SK-MEL-5 (cell line): ENCODE results near the gene TCEAL4. TPM values are rescaled to one million over a fixed set of nuclear protein-coding genes. Genes with fewer than 3 reads are reported as not detected.

Source experiments
- DNase-seq: peaks from one replicate; pipeline ENCODE4 v3.0.0-alpha.2; 2016; ENCODE audit warnings: low read depth, low spot score
- in situ Hi-C: cut with HindIII; loops from 2 replicates; pipeline ENCODE4 v1.10.0; 2016; ENCODE audit warnings: low sequenced_read_pairs, high pct_unique_total_duplicates, low pct_unique_long_range_greater_than_20kb
- polyA plus RNA-seq, 2 experiments: library from polyadenylated mRNA; depleted of rRNA; stranded (reverse); fragments of >200 nt; gene quantifications; 2 replicates each; pipeline ENCODE4 v1.2.3, GENCODE V29; 2015
- total RNA-seq: library from RNA; depleted of rRNA; stranded (reverse); fragments of >200 nt; shearing (Covaris generic); gene quantifications from 2 replicates; pipeline ENCODE4 v1.2.3, GENCODE V29; 2014; rRNA removed

TCEAL4 gene
- 79.6 and 83.2 TPM in 2 replicates for total RNA-seq
- polyA plus RNA-seq (2015; cell fraction: cytosol; rRNA removed) = 92.1 and 102 TPM in 2 replicates
- 39.1 and 62.1 TPM in 2 replicates for polyA plus RNA-seq (2015; cell fraction: nucleus; rRNA removed)

DNA sequence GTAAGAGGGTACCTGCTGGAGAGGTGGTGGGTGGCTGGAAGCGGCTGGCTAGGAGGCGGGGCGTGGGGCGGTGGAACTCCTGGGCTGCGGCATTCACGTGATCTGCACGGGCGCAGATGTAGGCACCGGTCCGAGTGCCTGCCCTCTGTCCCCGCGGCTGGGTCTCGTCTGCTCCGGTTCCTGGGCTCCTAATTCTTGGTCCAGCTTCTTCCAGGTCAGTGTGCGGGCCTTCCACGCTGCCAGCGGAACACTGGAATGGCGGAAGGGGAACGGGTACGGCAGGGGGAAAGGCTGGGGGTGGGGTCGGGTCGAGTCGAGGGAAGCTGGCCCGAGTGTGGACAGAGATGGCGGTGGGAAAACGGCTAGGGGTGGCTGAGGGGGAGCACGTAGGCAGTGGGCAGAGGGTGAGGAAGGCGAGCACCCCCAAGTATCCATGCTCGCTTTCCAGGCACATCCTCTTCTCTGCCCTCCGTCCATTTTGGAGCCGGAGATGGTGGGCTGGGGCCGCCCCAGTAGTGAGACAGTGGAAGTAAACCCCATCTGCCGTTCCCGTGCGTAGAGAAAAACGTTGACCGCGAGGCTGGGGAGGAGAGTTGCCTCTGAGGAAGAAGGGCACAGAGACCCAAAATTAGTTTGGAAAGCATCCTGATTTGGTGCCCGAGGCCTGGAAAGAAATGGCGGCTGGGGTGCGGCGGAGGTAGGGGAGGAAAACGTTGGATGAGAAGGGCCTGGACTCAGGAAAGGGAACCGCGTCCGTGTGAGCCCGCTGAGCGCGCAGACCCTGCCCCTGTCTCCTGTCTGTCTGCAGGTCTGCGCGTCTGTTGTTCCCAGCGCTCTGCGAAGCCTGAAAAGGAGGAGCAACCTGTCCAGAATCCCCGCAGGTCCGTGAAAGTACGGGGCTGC lies at the start of gene TCEAL4:
TSS of gene TCEAL4 (plus strand) at position 105 of the 903 bp plus-strand sequence. CDS start 1,161 bp downstream, outside the sequence.
- peak; percentile 42 for DNase-seq
- in situ Hi-C loops = no loop called here

- in situ Hi-C loops = no loop called here
Observed at GRCh38 chrX:103536071-103536470, 49.2 kb upstream of the TCEAL4 start.

GRCh38 chrX:103536732-103537131 lies 48.6 kb upstream of the TCEAL4 start:
- in situ Hi-C loops = no loop called here

More at GRCh38 chrX:103536071-103536470, 49.2 kb upstream of the TCEAL4 start:
- DNase-seq = no peak

GRCh38 chrX:103537871-103538387 lies 47.4 kb upstream of the TCEAL4 start:
- in situ Hi-C loops = no loop called here
- DNase-seq = no peak

More at GRCh38 chrX:103536732-103537131, 48.6 kb upstream of the TCEAL4 start:
- peak; percentile 8 for DNase-seq

- in situ Hi-C loops = no loop called here
- DNase-seq = no peak
Observed at GRCh38 chrX:103538728-103539127, 46.6 kb upstream of the TCEAL4 start.

DNA sequence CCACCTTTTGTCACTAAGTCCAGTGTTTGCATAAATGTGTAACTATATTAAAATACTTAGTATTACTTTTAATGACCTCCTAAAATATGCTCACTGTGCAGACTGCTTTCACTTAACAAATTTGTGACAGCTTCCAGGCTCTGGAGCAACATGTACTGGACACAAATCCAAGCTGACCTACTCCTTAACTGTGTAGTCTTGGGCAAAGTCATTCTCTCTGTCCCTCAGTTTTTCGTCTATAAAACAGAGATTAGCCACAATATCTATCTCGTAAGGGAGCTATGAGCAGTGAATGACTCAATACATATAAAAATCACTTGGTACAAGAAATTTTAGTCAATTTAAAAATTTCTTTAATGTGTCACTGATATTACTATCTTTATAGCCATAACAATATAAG lies 45.6 kb upstream of the TCEAL4 start:
- DNase-seq = no peak
- in situ Hi-C loops = no loop called here

- DNase-seq = no peak
- in situ Hi-C loops = no loop called here
Observed at GRCh38 chrX:103540145-103540544, 45.2 kb upstream of the TCEAL4 start.

- DNase-seq = no peak
- in situ Hi-C loops = no loop called here
Observed at GRCh38 chrX:103549916-103550315, 35.4 kb upstream of the TCEAL4 start.

DNA sequence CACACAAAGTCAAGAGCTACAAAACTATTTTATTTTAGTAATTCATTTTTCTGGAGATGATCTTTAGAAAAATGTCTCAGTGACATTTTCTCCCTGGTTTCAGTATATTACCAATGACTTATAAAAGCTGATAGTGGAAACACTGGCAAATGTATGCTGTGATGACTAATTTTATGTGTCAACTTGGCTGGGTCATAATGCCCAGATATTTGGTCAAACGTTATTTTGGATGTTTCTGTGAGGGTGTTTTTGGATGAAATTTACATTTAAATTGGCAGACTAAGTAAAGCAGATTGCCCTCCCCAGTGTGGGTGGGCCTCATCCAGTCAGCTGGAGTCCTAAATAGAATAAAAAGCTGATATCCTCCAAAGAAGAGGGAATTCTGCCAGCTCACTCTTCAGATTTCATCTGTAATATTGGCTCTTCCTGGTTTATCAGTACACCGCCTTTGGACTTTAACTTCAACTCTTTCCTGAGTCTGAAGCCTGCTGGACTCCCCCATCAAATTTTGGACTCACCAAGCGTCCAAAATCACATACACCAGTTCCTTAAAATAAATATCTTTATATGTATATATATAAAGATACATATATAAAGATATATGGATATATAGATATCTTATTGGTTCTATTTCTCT lies 34.8 kb upstream of the TCEAL4 start:
- DNase-seq = no peak
- in situ Hi-C loops = no loop called here

- no peak for DNase-seq
- in situ Hi-C loops = no loop called here
Observed at GRCh38 chrX:103552236-103552635, 33.1 kb upstream of the TCEAL4 start.

- peak; percentile 22 for DNase-seq
- in situ Hi-C loops = no loop called here
Observed at GRCh38 chrX:103554687-103555424, 30.5 kb upstream of the TCEAL4 start.

DNA sequence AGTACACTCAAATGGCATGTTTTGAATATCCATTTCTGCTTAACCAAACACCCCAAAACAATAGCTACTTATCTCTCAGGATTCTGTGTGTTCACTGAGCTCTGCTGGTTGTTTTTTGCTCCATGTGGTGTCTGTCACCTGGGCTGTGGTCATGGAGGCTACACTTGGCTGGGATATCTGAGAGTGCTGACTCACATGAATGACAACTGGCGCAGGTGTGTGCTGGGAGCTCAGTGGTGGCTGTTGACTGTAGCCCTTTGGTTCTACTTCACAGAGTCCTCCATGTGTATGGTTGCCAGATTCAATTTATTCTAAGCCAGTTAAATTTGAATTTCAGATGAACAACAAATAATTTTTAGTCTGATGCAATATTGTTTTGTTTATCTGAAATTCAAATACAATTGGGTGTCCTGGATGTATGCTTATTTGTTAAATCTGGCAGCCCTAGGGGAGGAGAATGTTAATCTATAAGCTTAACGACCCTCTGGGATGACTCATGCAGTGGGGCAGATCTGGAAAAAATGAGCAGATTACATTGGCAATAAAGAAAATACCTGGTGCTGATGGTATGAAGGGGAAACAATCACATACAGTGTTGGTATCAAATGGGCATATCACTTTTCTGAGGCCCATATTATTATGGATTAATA lies 28.2 kb upstream of the TCEAL4 start:
- no peak for DNase-seq
- in situ Hi-C loops = no loop called here

- in situ Hi-C loops = no loop called here
- no peak for DNase-seq
Observed at GRCh38 chrX:103560256-103560655, 25.1 kb upstream of the TCEAL4 start.

DNA sequence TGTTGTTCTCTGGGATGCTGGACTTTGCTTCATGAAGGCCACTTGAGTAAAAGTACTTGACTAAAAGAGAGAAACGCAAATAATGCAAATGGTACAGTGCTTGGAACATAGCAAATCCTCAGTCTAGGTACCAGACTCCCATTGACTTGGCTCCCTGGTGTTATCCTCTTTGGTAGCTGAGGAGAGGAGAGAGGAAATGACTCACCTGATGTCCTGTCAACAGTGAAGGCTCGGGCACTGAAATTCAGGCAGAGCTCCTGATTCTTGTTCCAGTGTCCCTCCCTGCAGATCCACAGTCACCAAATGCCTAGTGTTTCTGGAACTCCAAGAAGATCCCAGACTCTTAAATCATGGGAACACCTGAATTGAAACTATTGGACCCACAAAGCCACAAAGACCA lies 22.5 kb upstream of the TCEAL4 start:
- in situ Hi-C loops = no loop called here
- no peak for DNase-seq

DNA sequence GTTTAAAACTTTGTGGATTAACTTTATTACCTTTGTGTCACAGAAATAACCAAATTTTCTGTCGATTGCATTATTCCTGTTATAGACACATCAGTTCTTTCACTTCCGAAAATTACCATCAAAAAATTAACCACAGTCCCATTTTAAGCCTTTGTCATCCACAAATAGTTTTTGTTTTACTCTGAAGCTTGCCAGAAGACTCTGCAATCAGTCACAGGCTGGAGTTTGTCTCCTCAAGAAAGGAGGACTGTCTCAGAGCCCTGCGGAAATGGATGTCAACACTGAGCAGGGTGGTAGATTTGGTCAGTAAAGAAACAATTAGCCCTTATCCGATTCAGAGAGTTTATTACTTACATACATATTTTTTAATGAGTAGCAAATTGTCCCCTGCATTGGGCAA lies 20.1 kb upstream of the TCEAL4 start:
- peak; percentile 91 for DNase-seq
- in situ Hi-C loops = no loop called here

DNA sequence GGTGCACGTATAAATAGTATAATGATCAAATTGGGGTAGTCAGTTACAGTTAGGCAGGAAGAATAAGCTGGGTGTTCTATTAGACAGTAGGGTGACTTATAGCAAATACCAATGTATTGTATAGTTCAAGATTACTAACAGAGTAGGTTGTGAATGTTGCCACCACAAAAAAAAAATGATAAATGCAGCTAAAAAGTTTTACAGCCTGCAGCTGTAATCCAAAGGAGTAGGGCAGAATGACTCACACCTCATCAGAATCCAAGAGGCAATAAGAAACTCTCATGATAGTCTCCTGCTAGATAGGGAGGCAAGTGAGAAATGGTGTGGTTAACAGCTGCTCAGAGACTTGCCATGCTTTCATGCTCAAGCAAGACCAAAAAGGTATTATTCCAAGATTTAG lies 19.6 kb upstream of the TCEAL4 start:
- in situ Hi-C loops = no loop called here
- DNase-seq = peak; percentile 80

- no peak for DNase-seq
- in situ Hi-C loops = no loop called here
Observed at GRCh38 chrX:103571121-103571520, 14.2 kb upstream of the TCEAL4 start.
